Middle frontal gyrus (tissue), 1 donor: ENCODE measurements around the gene ACAD11.

Source experiments
- DNase-seq: peaks from one replicate; pipeline ENCODE4 v3.0.0-alpha.2; 2015; ENCODE audit warnings: low spot score; ENCODE audit errors: extremely low spot score

Gene ACAD11

DNA sequence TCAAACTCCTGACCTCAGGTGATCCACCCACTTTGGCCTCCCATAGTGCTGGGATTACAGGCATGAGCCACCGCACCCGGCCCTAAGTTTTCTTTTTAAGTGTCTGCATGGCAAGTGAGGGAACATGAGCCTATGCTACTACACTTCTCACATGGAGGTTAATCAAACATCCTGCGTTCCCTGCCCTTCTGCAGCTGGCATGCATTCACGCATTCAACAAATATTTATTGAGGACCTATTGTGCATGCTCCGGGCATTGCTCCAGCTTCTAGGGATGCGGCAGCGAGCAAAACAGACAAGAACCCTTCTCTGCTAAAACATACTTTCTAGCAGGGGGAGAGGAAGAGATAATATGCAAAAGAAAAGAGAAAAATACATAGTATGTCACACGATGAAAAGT is 105.2 kb downstream of the ACAD11 start:
- DNase-seq = no peak

DNA sequence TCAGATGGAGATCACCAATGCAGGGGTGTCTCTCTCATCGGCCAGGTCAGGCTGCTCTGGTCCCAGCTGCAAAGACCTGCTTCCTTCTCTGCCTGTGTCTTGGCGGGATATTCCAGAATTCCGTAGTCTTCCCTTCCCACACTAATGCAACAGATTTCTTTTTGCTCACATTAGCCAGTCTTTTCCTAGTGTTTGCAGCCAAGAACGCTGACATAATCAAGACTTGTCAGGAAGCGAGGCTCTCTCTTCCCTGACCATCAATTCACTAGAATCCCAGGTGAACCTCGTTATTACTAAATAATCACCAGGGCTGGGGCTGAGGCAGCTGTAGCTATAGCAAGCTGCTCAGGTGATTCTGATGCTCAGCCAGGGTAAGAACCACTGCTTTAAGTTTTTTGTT is 105.8 kb downstream of the ACAD11 start:
- no peak for DNase-seq

DNA sequence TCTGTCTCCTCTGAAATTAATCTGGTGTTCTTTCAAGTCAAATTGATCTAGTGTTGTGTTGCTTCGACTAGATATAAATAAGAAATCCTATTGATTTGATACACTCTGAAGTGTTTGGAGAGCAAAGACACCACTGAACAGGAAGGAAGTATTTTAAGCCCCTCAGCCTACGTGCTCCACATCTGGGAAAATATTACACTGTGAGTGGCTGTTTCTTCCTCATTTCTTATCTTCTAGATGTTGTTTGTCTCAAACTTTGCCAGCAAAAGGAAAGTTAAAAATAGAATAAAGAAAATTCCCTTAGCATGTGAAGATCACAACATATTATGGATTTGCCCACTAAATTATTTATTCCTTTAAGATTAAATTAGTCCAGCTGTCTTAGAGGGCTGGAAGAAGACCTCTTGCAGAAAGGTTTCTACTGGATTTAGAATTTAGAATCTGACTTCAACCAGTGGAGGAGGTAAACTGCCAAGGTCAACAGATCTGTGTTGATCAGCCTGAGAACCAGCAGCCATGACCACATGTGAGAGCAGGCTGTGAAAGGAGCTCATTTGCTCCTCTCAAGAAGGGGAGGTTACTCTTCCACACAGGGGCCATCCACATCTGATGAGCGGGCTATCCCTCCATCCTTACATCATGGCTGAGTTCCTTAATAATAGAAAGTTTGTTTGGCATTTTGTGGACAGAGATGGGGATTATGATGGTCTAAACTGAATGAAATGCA is 108.9 kb downstream of the ACAD11 start:
- no peak for DNase-seq

DNA sequence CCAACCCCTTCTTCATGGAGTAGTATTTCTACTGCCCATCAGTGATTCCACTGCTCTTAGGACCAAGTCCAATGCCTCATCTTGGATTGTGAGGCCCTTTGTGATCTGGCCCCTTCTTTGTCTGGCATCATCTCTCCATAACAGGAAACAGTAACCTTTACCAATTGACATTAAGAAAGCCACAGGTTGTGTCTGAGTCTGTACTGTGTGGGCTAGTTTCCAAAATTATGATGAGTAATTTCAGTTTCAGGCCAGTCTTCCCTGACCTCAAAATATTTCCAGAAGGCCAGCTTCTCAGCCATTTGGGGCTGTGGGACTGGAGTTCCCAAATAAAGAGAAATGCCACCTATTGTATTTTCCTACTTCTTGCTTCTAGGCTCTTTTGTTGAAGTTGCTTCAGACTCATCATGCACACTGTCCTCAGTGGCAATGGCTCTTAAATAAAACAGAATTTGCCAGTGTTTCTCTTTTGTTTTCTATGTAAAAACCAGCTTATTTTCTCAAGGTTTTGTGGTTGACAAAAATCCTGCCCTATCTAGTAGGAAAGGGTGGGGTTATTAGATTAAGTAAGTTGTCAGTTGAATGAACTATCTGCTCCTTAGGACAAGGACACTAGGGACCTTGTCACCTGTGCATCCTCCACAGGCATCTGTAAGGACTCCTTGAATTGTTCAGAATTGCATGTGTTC is 109.6 kb downstream of the ACAD11 start:
- DNase-seq = no peak

DNA sequence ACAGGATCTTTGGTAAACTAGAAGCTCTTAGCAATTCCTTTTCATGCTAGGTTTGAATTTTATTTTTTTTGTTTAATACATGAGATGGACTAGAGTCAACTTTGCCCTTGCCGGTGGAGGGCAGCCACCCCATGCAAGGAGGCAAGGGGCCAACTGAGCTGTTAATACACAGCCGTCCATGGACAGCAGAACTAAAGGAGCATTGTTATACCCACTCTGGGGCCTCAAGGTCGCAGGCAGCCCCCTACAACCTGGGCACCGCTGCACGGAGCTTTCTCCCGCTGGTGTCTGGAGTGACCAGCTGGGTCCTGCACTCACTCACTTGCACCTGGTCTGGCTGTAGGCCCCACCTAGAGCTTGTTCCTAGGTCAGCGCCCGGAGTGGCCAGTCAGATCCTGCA is 110.4 kb downstream of the ACAD11 start:
- DNase-seq = no peak

DNA sequence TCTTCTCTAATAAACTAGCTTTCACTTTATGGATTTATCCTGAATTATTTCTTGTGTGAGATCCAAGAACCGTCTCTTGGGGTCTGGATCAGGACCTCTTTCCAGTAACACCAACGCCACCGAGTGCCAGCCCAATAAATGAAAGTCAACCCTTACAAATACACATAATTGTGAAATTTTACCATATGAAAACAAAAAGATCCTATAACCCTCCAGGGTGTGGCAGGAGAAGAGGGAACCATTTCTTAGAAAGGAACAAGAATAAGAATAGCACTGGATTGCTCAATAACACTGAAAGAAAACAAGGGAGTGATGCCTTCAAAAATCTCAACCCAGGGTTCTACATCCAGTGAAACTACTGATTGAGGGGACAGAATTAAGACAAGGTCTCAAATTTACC is 114.1 kb downstream of the ACAD11 start:
- DNase-seq = no peak

DNA sequence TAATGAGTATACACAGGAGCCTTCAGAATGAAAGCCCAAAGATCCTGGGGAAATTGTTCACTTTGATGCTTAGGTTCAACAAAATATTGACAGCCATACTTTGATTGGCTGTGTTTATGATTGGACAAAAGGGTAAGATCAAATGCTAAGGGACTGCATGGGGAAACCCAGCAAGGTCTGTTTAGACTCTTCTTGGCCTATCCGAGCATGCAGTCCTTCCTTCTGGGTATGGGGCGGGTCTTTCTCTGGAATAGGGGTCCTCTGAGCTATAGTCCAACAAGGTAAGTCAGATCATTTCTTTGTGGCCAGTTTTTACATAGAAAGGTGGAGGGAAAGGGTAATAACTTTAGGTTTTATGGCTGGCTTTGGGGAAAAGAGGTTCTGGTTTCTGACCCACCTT is 115.5 kb downstream of the ACAD11 start:
- DNase-seq = no peak

DNA sequence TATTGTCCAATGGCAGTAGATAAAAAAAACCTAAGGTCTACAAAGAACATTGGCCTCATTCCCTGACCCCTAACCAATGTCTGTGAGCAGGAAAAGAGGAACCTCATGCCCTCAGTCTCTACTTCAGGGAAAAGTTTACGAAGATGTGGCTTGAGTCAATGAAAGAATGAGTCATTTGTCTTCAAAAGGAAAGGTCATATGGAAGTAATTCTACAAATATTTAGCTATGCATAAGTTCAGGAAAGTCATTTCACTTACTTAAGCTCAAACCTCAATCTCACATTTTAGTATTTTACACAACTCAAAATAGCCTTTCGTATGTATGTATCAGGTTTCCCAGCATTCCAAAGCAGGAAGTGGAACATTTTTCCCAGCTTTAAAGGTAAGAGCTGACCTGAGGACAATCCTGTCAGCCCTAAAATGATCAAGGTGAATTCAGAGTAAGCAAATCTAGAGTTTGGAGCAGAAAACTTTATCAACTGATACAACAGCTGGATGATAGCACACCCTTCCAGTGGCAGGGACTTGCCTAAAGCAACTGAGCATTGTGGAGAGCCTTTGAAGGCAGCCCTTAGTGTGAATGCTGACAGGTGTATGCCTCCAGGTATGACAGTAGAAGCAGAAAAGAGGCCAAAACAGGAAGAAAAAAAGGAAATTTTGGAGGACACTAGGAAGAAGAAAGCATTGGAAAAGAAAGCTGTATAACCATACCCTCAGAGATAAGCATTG is 116.4 kb downstream of the ACAD11 start:
- DNase-seq = no peak

DNA sequence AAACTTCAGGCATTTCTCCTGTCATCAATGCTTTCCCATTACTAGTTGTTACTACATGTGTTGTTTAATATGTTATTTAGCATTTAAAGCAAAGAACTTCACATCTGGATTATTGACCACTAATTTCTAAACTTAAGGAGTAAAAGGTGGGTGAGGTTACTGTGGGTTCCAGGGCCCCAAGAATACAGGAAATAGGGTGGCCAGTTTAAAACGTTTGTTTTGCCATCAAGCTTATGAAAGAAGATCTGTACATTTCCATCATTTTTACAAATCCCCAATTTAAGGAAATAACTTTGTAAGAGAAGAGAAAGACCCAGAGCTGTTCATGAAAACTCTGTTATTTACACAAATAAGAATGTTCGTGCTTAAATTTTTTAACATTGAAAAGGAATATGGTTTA is 117.0 kb downstream of the ACAD11 start:
- DNase-seq = no peak

DNA sequence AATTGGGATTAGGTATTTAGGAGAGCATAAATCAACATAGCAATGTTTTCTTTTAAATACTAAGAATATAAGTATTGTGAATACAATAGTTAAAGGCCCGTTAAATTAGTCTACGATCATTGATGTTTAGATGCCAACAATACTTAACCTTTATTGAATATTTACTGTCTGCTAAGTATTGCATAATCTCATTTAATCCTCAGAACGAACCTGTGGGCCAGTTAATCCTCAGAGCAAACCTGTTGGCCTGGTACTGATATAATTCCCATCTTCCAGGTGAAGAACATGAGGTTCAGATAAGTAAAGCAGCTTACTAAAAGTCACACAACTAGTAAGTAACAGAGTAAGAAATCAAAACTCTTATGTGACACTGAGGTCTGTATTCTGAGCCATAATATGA is 119.9 kb downstream of the ACAD11 start:
- DNase-seq = no peak

DNA sequence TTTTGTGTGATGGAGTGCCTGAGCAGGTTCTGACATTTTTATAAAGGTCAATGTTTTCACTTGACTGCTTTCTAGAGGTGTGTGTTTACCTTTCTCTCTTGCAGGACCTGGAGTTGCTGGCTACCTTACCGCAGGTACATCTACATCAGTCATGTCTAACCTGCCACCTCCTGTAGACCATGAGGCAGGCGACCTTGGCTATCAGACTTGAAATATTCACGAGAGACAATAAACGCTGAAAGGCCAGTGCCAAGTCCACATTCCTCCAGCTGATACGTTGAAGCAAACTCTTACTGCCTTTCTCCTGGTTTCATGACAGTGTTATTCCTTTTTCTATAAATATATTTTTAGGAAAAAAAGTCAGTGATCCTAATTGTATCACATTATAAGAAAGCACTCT is 121.5 kb downstream of the ACAD11 start:
- no peak for DNase-seq

DNA sequence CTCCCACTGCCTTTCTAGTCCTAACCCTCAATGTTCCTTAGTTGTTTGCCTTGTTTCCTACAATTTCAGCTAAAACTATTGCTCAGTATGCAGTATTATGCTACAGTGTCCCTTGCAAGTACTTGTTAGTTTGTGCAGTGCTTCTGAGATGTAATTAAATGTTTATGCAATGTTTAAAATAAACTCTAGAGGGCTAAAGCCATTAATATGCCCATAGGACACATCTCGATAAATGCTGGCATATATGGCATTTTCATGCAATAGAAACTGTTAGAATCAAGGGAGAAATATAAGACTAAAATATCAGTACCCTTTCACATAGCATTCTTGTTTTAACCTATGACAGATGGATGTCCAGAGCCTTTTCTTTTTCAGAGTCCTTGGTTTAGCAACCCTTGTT is 122.3 kb downstream of the ACAD11 start:
- DNase-seq = no peak

DNA sequence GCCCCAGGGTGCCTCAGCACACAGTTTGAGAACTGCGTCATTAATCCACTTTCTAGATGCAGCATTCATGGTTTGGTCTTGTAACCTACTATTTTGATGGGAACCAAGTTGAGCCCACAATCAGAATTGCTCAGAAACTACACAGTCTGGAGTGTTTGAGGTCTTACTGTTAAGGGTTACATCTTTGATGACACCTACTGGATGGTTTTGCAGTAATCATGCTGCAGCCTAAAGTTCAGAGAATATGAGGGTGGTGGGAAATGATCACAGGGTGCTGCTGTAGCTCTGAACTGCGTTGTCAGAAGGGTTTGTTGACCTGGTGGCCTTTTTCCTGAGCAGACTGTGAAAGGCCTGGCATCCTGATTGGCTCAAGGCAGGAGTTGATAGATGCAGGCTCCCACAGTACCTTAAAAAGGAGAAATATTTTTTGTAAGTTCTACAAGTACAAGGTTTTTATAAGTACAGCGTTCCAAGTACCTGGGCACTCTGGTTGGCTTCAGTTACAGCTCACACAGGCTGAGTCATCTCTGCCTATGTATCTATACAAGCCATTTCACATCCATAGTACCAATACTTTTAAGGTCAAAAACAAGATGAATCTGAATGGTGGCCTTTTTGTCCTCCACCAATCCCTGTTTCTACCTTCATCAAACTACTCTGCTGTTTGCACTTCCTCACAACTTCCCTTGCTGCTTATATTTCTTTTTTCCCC is 123.0 kb downstream of the ACAD11 start:
- no peak for DNase-seq

DNA sequence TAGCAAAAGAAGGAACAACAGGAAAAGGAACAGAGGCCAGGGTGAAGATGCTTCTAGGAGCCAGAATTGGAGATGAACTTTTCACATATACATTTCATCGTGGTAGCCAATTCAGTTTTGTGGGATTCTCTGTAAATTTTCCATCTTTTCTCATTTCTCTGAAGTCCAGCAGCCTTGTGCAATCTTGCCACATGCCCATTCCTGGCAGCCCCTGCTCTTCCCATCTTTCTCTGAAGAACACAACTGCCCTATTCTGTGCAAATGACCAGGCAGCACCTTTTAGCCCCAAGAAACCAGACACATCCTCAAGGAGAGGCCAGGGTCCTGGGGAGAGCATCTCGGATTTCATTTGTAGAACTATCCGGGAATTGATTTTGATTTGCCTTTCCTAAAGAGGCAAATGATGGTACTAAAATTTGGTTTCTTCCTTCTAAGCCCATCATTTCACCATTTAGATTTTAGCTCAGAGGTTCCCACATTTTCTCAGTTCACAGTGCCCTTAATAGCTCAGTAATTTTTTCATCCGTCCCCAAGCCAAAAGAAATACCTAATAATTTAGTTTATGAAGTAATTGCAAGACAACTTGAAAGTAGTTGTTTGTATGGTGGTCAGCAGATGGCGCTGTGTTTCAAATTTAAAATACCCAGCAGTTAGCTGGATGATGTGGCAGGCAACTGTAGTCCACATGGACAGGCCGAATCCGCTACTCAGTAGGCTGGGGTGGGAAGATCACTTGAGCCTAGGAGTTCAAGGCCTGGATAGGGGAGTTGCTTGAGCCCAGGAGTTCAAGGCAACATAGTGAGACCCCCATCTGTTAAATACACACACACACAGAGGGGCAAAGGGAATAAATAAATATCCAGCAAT is 123.8 kb downstream of the ACAD11 start:
- no peak for DNase-seq

DNA sequence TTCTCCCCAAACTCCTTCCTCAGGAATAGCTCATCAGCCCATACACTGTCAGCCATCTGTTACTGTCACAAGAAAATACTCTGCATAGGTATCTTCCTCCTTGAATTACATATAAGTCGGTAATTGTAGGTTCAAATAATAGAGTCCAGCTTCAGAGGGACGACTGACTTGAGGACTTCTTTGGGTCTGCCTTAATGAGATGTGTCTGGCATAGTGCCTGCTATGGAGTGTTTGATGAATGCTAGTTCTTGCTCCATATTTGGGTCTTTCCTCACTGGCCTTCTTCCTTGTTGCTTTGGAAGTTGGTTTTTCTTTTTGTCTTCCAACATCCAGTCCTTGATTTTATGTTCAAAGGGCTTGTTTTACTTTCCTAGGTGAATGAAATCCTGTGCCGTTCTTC is 129.0 kb downstream of the ACAD11 start:
- DNase-seq = no peak

DNA sequence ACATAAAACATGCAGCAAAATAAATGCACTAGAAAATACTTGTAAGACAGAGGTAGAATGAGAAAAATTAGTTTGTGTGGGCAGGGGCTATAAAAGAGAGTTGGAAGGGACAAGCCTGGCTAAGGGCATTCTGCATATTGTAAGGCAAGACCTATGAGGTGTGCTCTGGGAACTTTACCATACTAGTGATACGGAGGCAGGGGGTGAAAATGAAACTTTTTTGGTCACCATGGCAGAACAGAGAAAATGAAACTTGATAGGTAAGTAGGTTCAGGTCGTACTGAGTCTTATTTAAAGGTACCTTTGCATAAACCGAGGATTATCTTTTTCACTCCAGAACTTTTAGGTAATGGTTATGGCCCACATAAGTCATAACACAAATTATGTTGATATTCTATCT is 137.3 kb downstream of the ACAD11 start:
- no peak for DNase-seq

DNA sequence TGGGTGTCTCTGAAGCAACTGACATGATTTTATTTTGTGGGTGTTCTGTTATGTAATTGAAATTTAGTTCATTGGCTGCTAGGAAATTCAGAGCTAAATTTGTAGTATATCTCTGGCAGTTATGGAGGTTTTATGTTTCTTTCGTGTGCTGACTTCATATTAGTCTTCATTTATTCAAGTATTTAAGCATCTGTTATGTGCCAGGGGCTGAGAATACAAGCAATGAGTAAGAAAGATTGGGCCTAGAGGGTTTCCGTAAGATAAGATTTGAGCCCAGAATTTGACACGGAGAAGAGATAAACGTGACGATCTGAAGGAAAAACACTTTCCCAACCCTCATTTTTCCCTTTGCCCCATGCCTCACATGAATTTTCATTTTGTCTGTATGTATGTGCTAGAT is 137.7 kb downstream of the ACAD11 start:
- no peak for DNase-seq

DNA sequence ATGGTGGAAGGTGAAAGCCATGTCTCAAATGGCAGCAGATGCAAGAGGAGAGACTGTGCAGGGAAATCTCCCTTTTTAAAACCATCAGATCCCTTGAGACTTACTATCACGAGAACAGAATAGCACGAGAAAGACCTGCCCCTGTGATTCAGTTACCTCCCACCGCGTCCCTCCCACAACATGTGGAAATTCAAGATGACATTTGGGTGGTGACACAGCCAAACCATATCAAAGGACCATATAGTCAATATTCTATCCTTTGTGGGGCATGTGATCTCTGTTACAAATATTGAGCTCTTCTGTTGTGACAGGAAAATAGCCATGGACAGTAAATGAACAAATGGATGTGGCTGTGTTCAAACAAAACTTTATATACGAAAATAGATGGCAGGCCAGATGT is 139.7 kb downstream of the ACAD11 start:
- no peak for DNase-seq

DNA sequence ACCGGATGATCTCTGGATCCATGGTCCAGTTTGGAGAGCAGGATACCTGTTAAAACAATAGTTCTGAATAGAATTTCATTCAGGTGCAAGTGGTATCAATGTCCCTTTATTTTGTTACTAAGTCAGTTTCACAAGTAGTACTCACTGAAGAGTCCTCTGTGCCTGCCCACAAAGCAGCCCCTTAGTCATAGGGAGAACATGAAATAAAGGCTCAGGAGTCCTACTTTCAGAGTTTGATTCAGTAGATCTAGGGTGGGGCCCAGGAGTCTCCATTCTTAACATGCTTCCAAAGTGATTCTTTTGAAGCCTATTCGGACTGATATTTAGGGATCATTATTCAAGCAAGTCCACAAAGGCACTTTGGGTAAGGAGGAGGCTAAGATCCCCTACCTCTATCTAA is 142.3 kb downstream of the ACAD11 start:
- no peak for DNase-seq

DNA sequence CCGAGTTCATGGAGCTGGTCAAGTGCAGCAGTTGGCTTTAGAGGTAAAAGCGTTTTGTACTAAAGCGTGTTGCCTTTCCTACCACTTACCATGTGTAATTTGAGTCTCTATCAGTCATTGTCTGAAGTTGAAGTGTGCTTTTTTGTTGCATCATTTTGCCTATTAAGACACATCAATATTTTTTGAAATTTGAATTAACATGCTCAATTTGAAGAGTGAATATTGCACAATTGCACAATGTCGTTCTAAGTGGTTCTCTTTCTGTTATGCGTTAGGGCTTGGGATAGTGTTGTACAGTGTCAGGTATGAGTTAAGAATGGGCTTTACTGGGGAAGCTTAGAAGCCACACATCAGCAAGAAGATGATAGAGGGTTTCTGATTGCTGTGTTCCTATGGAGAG is 146.6 kb downstream of the ACAD11 start:
- no peak for DNase-seq

DNA sequence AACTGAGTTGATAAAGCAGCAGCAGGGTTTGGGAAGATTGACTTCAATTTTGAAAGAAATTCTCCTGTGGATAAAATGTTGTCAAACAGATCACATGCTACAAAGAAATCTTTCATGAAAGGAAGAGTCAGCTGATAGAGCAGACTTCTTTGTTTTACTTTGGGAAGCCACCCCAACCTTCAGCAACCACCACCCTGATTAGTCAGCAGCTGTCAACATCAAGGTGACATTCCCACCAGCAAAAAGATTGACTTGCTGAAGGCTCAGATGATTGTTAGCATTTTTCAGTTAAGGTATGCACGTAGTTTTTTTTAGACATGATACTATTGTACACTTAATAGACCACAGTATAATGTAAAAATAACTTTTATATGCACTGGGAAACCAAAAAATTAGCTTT is 150.1 kb downstream of the ACAD11 start:
- no peak for DNase-seq
